G401 (cell line): ENCODE measurements around the gene IP6K2. TPM values are rescaled to one million over a fixed set of nuclear protein-coding genes. Genes with fewer than 3 reads are reported as not detected.
"Not testable (repeated sequence)": the region's sequence is repeated elsewhere in the genome, so short reads cannot be mapped to it uniquely, and the experiment has no call there.

Experiments
- DNase-seq: peaks from one replicate; pipeline ENCODE4 v3.0.0-alpha.2; 2015; ENCODE audit warnings: low spot score
- in situ Hi-C: cut with HindIII; loops from 2 replicates; pipeline ENCODE4 v1.10.0; 2016; ENCODE audit warnings: low sequenced_read_pairs, mixed read lengths
- total RNA-seq: library from RNA; depleted of rRNA; stranded (reverse); fragments of >200 nt; shearing (Covaris generic); gene quantifications from 2 replicates; pipeline ENCODE4 v1.2.3, GENCODE V29; 2014

The IP6K2 gene
- total RNA-seq, 1 experiment from 2014 or later = 114 TPM

DNA sequence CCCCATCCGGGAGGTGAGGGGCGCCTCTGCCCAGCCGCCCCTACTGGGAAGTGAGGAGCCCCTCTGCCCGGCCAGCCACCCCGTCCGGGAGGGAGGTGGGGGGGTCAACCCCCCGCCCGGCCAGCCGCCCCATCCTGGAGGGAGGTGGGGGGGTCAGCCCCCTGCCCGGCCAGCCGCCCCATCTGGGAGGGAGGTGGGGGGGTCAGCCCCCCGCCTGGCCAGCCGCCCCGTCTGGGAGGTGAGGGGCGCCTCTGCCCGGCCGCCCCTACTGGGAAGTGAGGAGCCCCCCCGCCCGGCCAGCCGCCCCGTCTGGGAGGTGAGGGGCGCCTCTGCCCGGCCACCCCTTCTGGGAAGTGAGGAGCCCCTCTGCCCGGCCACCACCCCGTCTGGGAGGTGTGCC lies 17.5 kb upstream of the IP6K2 start:
- in situ Hi-C loops, DNase-seq: not testable (repeated sequence)

DNA sequence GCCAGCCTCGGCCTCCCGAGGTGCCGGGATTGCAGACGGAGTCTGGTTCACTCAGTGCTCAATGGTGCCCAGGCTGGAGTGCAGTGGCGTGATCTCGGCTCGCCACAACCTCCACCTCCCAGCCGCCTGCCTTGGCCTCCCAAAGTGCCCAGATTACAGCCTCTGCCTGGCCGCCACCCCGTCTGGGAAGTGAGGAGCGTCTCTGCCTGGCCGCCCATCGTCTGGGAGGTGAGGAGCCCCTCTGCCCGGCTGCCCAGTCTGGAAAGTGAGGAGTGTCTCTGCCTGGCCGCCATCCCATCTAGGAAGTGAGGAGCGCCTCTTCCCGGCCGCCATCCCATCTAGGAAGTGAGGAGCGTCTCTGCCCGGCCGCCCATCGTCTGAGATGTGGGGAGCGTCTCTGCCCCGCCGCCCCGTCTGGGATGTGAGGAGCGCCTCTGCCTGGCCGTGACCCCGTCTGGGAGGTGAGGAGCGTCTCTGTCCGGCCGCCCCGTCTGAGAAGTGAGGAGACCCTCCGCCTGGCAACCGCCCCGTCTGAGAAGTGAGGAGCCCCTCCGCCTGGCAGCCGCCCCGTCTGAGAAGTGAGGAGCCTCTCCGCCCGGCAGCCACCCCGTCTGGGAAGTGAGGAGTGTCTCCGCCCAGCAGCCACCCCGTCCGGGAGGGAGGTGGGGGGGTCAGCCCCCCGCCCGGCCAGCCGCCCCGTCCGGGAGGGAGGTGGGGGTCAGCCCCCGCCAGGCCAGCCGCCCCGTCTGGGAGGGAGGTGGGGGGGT lies 16.9 kb upstream of the IP6K2 start:
- in situ Hi-C loops, DNase-seq: not testable (repeated sequence)

DNA sequence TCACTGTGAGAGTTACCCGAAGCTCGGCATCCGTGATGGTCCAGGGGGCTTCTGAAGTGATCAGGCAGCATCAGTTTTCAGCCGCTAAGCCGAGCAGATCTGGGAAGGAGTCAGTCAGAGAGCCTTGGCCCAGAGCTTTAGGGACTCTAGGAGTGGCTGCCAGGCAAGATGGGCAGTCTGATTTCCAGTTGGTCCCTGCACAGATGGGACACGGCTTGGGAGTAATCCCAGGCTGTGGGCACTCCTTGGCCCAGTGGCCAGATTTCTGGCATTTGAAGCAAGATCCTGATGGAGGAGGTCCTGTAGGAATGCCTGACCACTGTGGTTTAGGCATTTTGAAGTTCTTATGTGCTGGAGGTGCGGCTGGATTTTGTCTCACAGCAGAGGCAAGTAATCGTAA lies 10.5 kb upstream of the IP6K2 start:
- DNase-seq = peak; percentile 92
- in situ Hi-C loops = no loop called here

DNA sequence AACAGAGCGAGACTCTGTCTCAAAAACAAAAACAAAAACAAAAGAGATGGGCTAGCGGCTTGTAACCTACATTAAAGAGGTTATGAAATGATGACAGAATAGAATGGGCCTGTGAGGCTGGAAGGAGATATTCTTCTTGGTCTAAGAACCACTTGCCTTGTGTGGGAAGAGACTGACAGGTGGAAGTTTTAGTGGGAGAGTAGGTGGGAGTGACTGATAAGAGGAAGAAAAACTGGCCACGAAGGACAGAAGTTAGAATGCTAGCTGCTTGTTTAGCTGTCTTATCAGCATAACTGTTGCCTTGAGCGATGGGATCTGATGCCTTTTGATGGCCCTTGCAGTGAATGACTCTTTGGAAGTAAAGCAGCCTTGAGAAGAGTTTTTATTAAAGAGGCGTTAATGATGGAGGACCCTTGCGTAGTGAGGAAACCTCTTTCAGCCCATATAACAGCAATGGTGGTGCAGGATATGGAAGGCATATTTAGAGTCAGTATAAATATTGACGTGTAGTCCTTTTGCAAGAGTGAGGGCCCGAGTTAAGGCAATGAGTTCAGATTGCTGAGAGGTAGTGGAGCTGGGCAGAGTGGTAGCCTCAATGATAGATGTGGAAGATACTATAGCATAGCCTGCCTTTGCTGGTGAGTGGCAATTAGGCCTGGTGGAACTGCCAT lies 8.3 kb upstream of the IP6K2 start:
- in situ Hi-C loops = not testable (repeated sequence)

DNA sequence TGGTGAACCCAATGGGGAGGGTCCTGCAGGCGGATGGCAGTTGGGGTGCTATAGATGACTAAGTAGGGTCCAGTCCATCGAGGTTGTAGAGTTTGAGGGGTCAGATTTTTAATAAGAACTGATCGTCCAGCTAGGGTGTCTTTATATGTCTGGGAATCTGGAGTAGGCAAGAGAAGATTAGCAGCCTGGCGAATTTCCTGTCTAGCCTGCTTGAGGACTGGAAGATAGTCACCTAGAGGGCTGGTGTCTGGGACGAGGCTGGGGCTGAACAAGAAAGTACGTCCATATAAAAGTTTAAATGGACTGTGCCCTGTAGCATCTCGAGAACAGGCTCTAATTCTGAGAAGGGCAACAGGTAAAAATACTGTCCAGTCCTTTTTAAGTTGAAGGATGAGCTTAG lies 6.7 kb upstream of the IP6K2 start:
- DNase-seq = no peak
- in situ Hi-C loops = no loop called here

More for the DNA sequence above, 8.3 kb upstream of the IP6K2 start:
- not testable (repeated sequence) for DNase-seq

DNA sequence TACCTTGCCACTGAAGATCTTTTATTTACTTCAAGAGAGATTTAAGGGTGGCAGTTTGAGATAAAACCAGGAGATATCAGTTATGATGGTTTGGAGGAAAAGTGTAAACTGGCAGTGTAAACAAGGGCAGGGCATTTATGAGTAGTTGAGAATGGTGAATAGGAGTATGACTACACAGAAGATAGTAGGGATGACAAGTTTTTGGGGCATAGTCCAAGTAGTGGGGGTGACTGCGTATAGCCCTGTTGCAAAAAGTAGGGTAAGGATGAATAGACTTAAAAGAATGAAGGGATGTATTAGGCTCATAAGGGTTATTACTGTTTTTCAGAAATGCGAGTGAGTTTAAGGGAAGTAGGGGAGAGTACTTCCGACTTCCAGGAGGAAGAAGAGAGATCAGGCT lies 6.3 kb upstream of the IP6K2 start:
- DNase-seq, in situ Hi-C loops: not testable (repeated sequence)

DNA sequence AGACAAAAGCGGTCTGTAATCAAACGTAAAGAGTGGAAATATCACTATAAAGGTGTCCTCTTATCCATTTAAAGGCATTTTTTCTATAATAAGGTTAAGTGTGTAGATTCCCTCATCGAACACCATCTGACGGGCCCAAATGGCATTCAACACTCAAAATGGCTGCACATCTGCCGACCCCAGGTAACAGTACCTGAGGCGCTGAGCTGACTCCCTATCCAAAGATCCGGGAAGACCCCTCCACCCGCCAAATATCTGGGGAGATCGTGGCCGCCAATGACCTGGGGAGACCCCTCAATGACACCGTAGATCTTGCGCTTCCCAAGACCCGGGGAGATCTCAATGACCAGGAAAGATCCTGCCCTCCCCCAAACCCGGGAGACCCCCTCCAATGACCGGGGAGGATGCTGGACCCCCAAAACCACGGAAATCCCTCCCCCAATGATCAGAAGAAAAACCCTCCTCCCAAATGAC lies 476 bp downstream of the IP6K2 start:
- DNase-seq = no peak
- in situ Hi-C loops = no loop called here

DNA sequence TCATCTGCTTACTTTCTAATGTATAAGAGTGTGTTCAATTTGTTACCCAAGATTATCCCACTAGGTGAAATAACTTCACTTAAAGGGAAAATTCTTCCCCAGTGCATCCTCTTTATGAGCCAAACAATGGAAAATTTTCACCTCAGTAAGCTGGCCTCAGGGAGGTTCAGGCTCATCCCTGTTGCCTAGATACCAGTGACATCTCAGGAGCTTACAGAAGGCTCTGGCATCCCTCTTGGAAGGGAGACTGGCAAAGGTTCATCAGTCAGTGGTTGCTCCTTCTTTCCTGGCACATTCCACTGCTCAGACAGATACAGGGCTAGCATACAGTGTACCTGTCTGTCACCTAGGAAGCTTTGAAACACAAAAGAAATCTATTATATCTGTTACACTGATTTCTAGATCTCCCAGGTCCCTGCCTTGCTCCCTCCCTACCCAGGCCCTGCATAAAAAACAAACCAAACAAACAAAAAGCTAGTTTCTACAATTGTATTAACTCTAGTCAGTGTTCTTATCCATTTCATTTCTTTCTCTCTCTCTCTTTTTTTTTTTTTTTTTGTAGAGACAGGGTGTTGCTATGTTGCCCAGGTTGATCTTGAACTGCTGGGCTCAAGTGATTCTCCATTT lies 1.7 kb downstream of the IP6K2 start:
- in situ Hi-C loops = no loop called here

DNA sequence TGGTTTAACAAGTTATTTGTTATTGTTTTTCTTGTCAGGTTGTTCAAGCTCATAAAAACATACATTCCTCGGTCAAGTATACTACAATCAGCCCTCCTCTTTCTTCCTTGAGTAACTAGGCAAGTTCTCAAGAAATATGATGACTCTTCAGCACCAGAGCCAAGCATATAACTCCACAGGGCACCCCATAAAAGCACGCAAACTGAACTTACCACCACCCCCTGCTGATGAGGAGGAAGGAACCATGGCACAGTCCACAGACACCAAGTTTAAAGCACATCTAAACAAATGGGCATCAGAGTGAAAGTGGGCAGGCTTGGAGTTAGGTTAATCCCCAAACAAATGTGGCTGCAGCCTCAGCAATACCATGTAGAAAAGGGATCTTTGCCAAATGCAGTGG lies 5.3 kb downstream of the IP6K2 start:
- no peak for DNase-seq

More for the DNA sequence above, 1.7 kb downstream of the IP6K2 start:
- peak; percentile 100 for DNase-seq

DNA sequence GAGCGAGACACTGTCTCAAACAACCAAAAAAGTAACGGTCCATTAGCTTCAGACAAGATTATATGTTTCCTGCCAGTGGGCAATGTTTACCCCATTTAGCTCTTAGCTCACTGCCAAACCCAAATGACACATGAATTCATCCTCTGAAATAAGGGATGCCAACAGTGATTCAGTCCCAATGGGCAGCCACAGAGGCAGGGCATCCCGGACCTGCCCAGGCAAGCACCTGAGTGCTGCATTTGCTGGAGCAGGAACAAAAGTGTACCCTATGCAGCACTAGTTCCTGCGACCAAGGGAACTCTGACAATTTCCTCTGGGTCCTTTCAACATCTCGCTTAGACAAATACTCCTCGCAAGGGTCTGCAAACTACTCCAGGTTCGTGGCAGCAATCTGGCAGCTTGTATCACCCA lies 8.0 kb downstream of the IP6K2 start:
- DNase-seq = peak; percentile 34
- in situ Hi-C loops = no loop called here

More for the DNA sequence above, 5.3 kb downstream of the IP6K2 start:
- in situ Hi-C loops = no loop called here

DNA sequence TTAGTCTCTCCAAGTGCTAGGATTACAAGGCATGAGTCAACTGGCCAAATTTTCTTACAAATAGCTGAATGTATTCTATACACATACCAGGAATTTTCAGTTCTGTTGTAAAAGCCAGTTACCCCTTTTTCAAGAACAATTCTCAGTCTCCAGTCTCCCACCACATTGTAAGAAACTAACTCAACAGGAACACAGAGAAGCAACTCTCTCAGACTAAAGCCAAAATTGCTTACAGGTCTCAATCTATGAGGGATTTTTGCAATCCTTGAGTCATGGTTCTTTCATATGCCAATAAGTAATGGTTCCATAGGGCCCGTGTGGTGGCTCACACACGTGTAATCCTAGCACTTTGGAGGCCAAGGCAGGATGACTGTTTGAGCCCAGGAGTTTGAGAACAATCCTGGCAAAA lies 8.5 kb downstream of the IP6K2 start:
- in situ Hi-C loops = no loop called here
- DNase-seq = no peak

DNA sequence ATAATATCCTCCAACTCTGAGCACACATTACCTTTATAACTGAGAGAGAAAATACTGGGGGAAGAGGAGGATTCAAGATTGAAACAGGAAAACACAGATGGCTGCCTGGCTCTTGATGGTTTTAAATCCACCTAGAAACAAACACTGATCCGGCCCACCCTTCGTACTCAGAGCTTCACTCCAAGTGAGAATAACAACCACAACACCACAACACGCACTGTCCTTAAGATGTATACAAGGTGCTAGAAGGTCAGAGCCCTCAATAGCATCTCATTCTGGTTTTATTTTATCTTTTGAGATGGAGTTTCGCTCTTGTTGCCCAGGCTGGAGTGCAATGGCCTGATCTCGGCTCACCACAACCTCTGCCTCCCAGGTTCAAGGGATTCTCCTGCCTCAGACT lies 9.9 kb downstream of the IP6K2 start:
- DNase-seq = no peak
- in situ Hi-C loops = no loop called here

DNA sequence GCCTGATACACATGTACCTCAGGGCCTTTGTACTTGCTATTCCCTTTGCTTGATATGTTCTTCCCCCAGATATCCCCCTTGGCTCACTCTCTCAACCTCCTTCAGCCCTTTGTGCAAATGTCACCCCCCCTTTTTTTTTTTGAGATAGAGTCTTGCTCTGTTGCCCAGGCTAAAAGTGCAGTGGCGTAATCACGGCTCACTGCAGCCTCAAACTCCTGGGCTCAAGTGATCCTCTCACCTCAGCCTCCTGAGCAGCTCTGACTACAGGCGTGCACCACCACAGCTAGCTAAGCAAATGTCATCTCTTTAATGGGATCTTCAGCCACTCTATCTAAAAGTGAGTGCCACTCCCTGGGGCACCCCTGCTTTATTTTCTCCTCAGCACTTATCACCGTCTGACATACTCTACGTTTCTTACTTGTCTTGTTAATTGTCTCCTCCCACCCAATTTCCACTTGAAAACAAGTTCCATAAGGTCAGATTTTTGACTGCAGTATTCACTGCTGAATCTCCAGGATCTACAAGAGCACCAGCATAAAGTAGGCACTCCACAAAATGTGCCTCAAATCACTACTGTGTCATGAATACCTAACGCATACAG lies 14.6 kb downstream of the IP6K2 start:
- no peak for DNase-seq
- in situ Hi-C loops = no loop called here

DNA sequence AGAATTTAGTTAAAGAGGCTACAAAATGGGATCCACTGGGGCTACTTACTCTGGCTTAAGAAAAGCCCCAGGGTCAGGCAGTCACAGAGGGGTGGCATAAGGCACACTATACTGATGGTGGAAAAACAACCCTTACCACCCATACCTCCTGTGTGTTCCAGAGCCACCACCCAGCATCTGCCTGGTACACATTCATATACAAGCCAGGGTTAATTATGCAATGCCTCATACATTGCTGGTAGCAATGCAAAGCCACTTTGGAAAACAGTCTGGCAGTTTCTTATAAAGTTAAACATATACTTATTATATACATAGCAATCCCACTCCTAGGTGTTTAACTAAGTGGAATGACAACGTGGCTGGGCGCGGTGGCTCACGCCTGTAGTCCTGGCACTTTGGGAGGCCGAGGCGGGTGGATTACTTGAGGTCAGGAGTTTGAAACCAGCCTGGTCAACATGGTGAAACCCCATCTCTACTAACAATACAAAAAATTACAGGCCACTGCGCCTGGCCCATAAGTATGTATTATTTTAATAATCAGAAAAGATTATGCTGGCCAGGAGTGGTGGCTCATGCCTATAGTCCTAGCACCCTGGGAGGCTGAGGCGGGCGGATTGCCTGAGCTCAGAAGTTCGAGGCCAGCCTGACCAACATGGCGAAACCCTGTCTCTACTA lies 16.2 kb downstream of the IP6K2 start:
- DNase-seq = no peak

DNA sequence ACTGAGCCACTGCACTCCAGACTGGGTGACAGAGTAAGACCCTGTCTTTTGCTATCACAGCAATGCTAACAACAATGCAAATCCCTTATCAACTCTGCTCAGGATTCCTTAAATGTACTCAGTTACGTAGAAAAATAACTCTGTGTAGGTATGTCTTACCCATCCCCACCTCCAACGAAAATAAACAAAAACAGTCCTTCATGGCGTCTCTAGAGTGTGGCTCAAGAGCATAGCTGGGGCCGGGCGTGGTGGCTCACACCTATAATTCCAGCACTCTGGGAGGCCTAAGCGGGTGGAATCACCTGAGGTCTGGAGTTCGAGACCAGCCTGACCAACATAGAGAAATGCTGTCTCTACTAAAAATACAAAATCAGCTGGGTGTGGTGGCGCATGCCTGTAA lies 18.1 kb downstream of the IP6K2 start:
- no peak for DNase-seq
- in situ Hi-C loops = no loop called here

More for the DNA sequence above, 16.2 kb downstream of the IP6K2 start:
- in situ Hi-C loops = no loop called here

DNA sequence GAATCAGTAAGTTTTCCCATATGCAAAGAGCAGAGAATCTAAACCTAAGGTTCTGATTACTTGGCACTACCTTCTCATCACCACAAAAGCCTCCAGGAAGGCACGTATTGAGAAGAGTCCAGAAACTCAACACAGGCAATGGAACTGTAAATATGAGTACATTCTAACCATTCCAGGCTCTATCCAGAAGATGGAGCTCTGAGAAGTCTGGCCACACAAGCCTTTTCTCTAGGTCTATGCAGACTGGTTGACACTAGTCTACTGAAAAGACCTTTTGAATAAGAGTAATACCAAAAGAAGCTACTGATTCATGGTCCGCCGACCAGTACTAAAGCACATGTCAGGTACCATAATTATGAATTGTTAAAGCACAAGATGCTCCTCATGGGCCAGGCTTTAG lies 19.1 kb downstream of the IP6K2 start:
- no peak for DNase-seq
- in situ Hi-C loops = no loop called here

DNA sequence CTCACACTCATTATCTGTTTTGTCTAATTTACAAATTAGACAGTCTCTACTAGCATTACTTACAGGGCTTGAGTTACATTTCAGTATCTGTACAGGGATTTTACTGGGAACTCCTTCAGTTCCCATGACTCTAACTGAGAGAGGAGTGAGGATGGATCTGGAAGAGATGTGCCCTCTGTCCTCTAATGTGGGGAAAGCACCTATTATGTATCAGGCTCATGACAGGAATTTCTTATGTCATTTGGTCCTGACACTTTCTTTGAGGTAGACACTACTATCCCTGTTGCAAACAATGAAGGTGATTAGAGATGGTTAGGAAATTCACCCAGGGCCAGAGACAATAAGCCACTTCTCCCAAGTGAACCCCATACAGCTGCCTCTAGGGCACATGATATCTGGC lies 20.4 kb downstream of the IP6K2 start:
- DNase-seq = no peak
- in situ Hi-C loops = no loop called here

DNA sequence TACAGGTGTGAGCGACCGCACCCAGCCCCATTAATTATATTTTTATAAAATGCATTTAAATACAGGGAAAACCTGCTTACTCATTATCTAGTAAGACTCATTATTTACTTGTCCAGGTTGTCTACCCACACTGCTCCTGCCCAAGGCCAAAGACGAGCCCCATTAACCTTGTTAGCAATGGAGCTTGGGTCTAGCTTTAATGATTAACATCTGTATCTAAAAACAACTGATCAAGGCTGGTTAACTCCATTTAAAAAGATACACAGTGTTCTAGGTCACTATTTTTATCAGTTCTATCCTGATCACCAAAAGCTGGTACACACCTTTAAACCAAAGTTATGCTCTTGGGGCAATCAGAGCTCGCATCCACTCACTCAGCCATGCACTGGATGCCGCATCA lies 20.9 kb downstream of the IP6K2 start:
- DNase-seq = no peak
- in situ Hi-C loops = no loop called here

DNA sequence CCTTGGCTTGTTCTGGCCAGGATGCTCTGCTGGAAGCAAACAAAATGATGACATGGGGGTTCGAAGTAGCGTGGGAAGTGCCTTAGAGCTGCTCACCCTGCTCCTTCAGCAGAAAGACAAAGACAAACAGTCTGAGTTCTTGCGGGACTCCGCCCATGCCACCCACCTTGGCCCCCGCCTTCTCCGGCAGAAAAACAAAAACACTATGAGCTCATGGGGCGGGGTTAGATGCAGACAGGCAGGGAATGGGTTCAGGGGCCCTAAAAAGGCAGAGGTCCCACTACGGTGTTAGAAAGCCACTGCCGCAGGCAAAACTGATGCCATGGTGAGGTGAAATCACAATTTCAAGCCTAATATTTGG lies 21.6 kb downstream of the IP6K2 start:
- in situ Hi-C loops = no loop called here
- peak; percentile 46 for DNase-seq
